Measurements from ENCODE around the gene CRYL1.

The CRYL1 gene

GRCh38 chr13:20431687-20432384 is 93.8 kb downstream of the CRYL1 start:
- CTCF ChIA-PET: no interaction called here
- no peaks in the 10 kb centered on the region for H3K4me1 ChIP-seq (ENCODE audit: control insufficient read depth, insufficient read depth, low read length)

GRCh38 chr13:20431080-20431479 is 94.6 kb downstream of the CRYL1 start:
- TF ChIP-seq ZNF48 (tag by site-specific recombination; IDR thresholded peaks at IDR 0.05) (no peak), ZNF639 (tag by site-specific recombination; IDR thresholded peaks at IDR 0.05) (no peak)
- H3K9me3 ChIP-seq (ENCODE audit: control insufficient read depth, insufficient read depth, low read depth, low read length): no peaks in the 10 kb centered on the region
- no peak overlapping the region for H3K4me3 ChIP-seq (ENCODE audit: low read depth, low read length)
- H3K4me1 ChIP-seq (ENCODE audit: control insufficient read depth, insufficient read depth, low read length): no peaks in the 10 kb centered on the region
- ChIA-PET POLR2A (no interaction called here), CTCF (no interaction called here)
- no peaks in the 10 kb centered on the region for H3K36me3 ChIP-seq (ENCODE audit: control insufficient read depth in 2 of 2, insufficient read depth in 1 of 2, low read length in 2 of 2)
- no peak overlapping the region for H3K27ac ChIP-seq (ENCODE audit: extremely low read depth, low read depth, low read length)

More at GRCh38 chr13:20431687-20432384, 93.8 kb downstream of the CRYL1 start:
- TF ChIP-seq ZNF530 (tag by site-specific recombination; IDR thresholded peaks at IDR 0.05; ENCODE audit: low read depth) (no peak), ZNF701 (tag by site-specific recombination; IDR thresholded peaks at IDR 0.05) (no peak), ZNF138 (tag by site-specific recombination; IDR thresholded peaks at IDR 0.05; ENCODE audit: borderline replicate concordance) (no peak), ZNF146 (tag by site-specific recombination; IDR thresholded peaks at IDR 0.05) (no peak), ZNF626 (tag by site-specific recombination; IDR thresholded peaks at IDR 0.05) (no peak), ZNF555 (tag by site-specific recombination; conservative IDR thresholded peaks at IDR 0.05) (no peak), ZBTB48 (tag by site-specific recombination; IDR thresholded peaks at IDR 0.05) (no peak), ZNF121 (tag by site-specific recombination; IDR thresholded peaks at IDR 0.05) (no peak), ZNF274 (IDR thresholded peaks at IDR 0.05; ENCODE audit: low read length) (no peak), ZNF274 (tag by site-specific recombination; IDR thresholded peaks at IDR 0.05; ENCODE audit: borderline replicate concordance) (no peak), ZBTB8A (tag by site-specific recombination; IDR thresholded peaks at IDR 0.05) (no peak), KLF16 (tag by site-specific recombination; IDR thresholded peaks at IDR 0.05) (no peak), ZNF18 (tag by site-specific recombination; IDR thresholded peaks at IDR 0.05) (no peak), GLIS2 (tag by site-specific recombination; IDR thresholded peaks at IDR 0.05) (no peak), ZBTB6 (tag by site-specific recombination; IDR thresholded peaks at IDR 0.05) (no peak), BCL11B (tag by site-specific recombination; IDR thresholded peaks at IDR 0.05; ENCODE audit: low read depth) (no peak), BCL11A (tag by site-specific recombination; IDR thresholded peaks at IDR 0.05; ENCODE audit: low read depth) (no peak), PRDM1 (tag by site-specific recombination; IDR thresholded peaks at IDR 0.05) (no peak)
- H3K36me3 ChIP-seq (ENCODE audit: control insufficient read depth in 2 of 2, insufficient read depth in 1 of 2, low read length in 2 of 2): no peaks in the 10 kb centered on the region
- H3K27ac ChIP-seq (ENCODE audit: extremely low read depth, low read depth, low read length): no peak overlapping the region
- POLR2A ChIA-PET: no interaction called here
- no peak overlapping the region for H3K4me3 ChIP-seq (ENCODE audit: low read depth, low read length)
- no peaks in the 10 kb centered on the region for H3K9me3 ChIP-seq (ENCODE audit: control insufficient read depth, insufficient read depth, low read depth, low read length)
